ENCODE data around the gene TBX18. TPM values are rescaled to one million over a fixed set of nuclear protein-coding genes. Genes with fewer than 3 reads are reported as not detected.

The TBX18 gene
- total and polyA plus RNA-seq, 4 donors, result 7.9 to 32.8 (median 19.0) TPM

- WGBS (ENCODE audit: insufficient coverage), result 78% methylated on average over 4 of the region's 6 CpGs
- Histone ChIP-seq H3K27ac (ENCODE audit: low read depth, low read length) (no peak overlapping the region), H3K36me3 (ENCODE audit: control insufficient read depth, insufficient read depth, low read length) (no peaks in the 10 kb centered on the region), H3K27me3 (ENCODE audit: control insufficient read depth, insufficient read depth, low read length) (peaks cover 31% of the 10 kb centered on the region), H3K4me3 (ENCODE audit: low read depth, low read length) (no peak overlapping the region), H3K9me3 (ENCODE audit: control insufficient read depth, insufficient read depth, low read length) (no peaks in the 10 kb centered on the region), H3K4me1 (ENCODE audit: control insufficient read depth, insufficient read depth, low read length) (no peaks in the 10 kb centered on the region)
- DNase-seq (ENCODE audit: low read depth in 4 of 6, low spot score in 6 of 6), result no peak
Measured at GRCh38 chr6:84756877-84757276, 7.5 kb downstream of the TBX18 start.

DNA sequence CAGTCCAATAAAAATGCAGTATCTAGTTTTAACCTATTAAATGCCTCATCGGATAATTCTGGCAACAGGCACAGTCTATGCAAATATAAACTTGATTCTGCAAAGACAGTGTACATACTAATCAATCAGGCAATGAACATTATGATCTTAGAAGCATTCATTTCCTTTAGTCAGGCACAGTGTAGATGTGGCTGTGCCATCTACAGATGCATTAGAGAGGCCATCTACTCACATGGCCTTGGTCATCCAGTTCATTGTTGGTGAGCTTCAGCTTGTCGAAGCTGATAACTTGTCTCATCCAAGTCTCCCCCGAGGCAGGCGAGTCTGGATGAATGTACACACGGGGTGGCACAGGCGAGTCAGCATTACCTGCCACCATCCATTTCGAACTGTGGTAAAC is 7.9 kb downstream of the TBX18 start:
- Histone ChIP-seq H3K4me1 (ENCODE audit: control insufficient read depth, insufficient read depth, low read length) (no peaks in the 10 kb centered on the region), H3K27ac (ENCODE audit: low read depth, low read length) (no peak overlapping the region), H3K36me3 (ENCODE audit: control insufficient read depth, insufficient read depth, low read length) (no peaks in the 10 kb centered on the region), H3K9me3 (ENCODE audit: control insufficient read depth, insufficient read depth, low read length) (no peaks in the 10 kb centered on the region), H3K4me3 (ENCODE audit: low read depth, low read length) (no peak overlapping the region), H3K27me3 (ENCODE audit: control insufficient read depth, insufficient read depth, low read length) (peaks cover 27% of the 10 kb centered on the region)
- DNase-seq (ENCODE audit: low read depth in 4 of 6, low spot score in 6 of 6), result no peak
- 87% methylated on average over 7 of the region's 7 CpGs for WGBS (ENCODE audit: insufficient coverage)

- no peaks in the 10 kb centered on the region for H3K9me3 ChIP-seq (ENCODE audit: control insufficient read depth, insufficient read depth, low read length)
- H3K36me3 ChIP-seq (ENCODE audit: control insufficient read depth, insufficient read depth, low read length), result no peaks in the 10 kb centered on the region
- no peak overlapping the region for H3K4me3 ChIP-seq (ENCODE audit: low read depth, low read length)
- DNase-seq (ENCODE audit: low read depth in 4 of 6, low spot score in 6 of 6), result no peak
- peaks cover 10% of the 10 kb centered on the region for H3K27me3 ChIP-seq (ENCODE audit: control insufficient read depth, insufficient read depth, low read length)
- H3K27ac ChIP-seq (ENCODE audit: low read depth, low read length), result no peak overlapping the region
- WGBS (ENCODE audit: insufficient coverage), result 60% methylated on average over 1 of the region's 1 CpG
- H3K4me1 ChIP-seq (ENCODE audit: control insufficient read depth, insufficient read depth, low read length), result no peaks in the 10 kb centered on the region
Measured at GRCh38 chr6:84753173-84753572, 11.2 kb downstream of the TBX18 start.

DNA sequence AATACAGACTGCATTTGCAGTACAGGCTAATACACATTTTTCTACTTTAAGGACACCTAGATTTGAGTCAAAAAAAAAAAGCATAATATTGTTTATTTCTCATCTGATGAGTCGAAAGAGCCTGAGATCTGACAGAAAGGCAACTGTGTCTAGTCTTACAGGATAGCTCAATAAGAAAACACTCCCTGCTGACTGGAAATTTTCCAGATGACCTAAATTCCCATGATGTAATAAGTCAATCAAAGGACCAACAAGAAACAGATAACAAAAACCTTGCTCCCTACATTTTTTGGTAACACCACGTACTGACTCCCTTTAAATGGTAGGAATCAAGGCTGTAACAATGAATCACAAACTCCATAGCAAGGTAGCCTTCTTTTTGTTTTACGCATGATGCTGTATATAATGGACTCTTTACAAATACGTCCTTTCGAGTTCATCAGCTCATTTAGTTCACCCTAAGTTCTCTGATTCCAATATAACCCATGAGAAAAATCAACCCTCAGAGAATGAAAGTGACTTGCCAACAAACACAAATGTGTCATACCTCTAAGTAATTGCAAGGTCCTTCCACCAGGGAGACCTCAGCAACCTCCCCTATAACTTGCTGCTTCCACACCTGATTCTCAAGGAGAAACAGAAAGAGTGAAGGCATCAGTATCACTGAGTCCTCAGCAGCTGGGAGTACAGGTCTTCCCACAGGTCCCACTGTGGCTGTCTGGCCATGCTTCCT is 12.1 kb downstream of the TBX18 start:
- Histone ChIP-seq H3K4me3 (ENCODE audit: low read depth, low read length) (no peak overlapping the region), H3K9me3 (ENCODE audit: control insufficient read depth, insufficient read depth, low read length) (no peaks in the 10 kb centered on the region), H3K4me1 (ENCODE audit: control insufficient read depth, insufficient read depth, low read length) (no peaks in the 10 kb centered on the region), H3K27me3 (ENCODE audit: control insufficient read depth, insufficient read depth, low read length) (peaks cover 6% of the 10 kb centered on the region), H3K36me3 (ENCODE audit: control insufficient read depth, insufficient read depth, low read length) (no peaks in the 10 kb centered on the region), H3K27ac (ENCODE audit: low read depth, low read length) (no peak overlapping the region)
- DNase-seq (ENCODE audit: low read depth in 4 of 6, low spot score in 6 of 6), result peak in 1 of 6 donors; percentile 58
- 83% methylated on average over 1 of the region's 5 CpGs for WGBS (ENCODE audit: insufficient coverage)

- DNase-seq (ENCODE audit: low read depth in 4 of 6, low spot score in 6 of 6), result no peak
- Histone ChIP-seq H3K36me3 (ENCODE audit: control insufficient read depth, insufficient read depth, low read length) (no peaks in the 10 kb centered on the region), H3K4me3 (ENCODE audit: low read depth, low read length) (no peak overlapping the region), H3K4me1 (ENCODE audit: control insufficient read depth, insufficient read depth, low read length) (no peaks in the 10 kb centered on the region), H3K27ac (ENCODE audit: low read depth, low read length) (no peak overlapping the region), H3K27me3 (ENCODE audit: control insufficient read depth, insufficient read depth, low read length) (no peaks in the 10 kb centered on the region), H3K9me3 (ENCODE audit: control insufficient read depth, insufficient read depth, low read length) (no peaks in the 10 kb centered on the region)
Measured at GRCh38 chr6:84749181-84749580, 15.2 kb downstream of the TBX18 start.

DNA sequence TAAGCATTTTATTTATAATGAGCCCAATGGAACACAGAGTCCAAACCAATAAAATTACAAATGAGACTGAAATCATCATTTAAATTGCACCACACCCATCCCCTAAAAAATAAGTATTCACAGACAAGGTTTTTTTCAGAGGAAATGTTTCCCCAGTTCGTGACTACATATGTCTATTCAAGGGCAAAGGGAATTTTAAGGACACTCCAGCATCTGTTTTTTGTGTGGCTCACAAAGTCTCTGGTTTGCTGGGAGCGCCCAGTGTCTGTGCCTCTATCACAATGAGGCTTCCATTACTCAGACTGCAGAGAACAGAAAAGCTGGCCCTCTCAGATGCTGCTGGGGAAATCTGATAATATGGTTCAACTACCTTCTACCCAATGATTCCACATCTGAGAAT is 16.0 kb downstream of the TBX18 start:
- no peak overlapping the region for H3K27ac ChIP-seq (ENCODE audit: low read depth, low read length)
- H3K4me1 ChIP-seq (ENCODE audit: control insufficient read depth, insufficient read depth, low read length), result no peaks in the 10 kb centered on the region
- no peaks in the 10 kb centered on the region for H3K9me3 ChIP-seq (ENCODE audit: control insufficient read depth, insufficient read depth, low read length)
- no peaks in the 10 kb centered on the region for H3K27me3 ChIP-seq (ENCODE audit: control insufficient read depth, insufficient read depth, low read length)
- H3K36me3 ChIP-seq (ENCODE audit: control insufficient read depth, insufficient read depth, low read length), result no peaks in the 10 kb centered on the region
- DNase-seq (ENCODE audit: low read depth in 4 of 6, low spot score in 6 of 6), result no peak
- no peak overlapping the region for H3K4me3 ChIP-seq (ENCODE audit: low read depth, low read length)
- 75% methylated on average over 2 of the region's 2 CpGs for WGBS (ENCODE audit: insufficient coverage)

GRCh38 chr6:84743616-84744015 is 20.8 kb downstream of the TBX18 start:
- Histone ChIP-seq H3K4me1 (ENCODE audit: control insufficient read depth, insufficient read depth, low read length) (no peaks in the 10 kb centered on the region), H3K36me3 (ENCODE audit: control insufficient read depth, insufficient read depth, low read length) (no peaks in the 10 kb centered on the region), H3K9me3 (ENCODE audit: control insufficient read depth, insufficient read depth, low read length) (no peaks in the 10 kb centered on the region), H3K4me3 (ENCODE audit: low read depth, low read length) (no peak overlapping the region), H3K27ac (ENCODE audit: low read depth, low read length) (no peak overlapping the region), H3K27me3 (ENCODE audit: control insufficient read depth, insufficient read depth, low read length) (no peaks in the 10 kb centered on the region)
- no peak for DNase-seq (ENCODE audit: low read depth in 4 of 6, low spot score in 6 of 6)
- no CpG with 5 or more reads among the region's 4 CpGs for whole genome bisulfite sequencing (ENCODE audit: insufficient coverage)

GRCh38 chr6:84740385-84740784 is 24.0 kb downstream of the TBX18 start:
- no peak overlapping the region for H3K4me3 ChIP-seq (ENCODE audit: low read depth, low read length)
- WGBS (ENCODE audit: insufficient coverage), result no CpG with 5 or more reads among the region's 1 CpG
- H3K9me3 ChIP-seq (ENCODE audit: control insufficient read depth, insufficient read depth, low read length), result no peaks in the 10 kb centered on the region
- no peak overlapping the region for H3K27ac ChIP-seq (ENCODE audit: low read depth, low read length)
- H3K36me3 ChIP-seq (ENCODE audit: control insufficient read depth, insufficient read depth, low read length), result no peaks in the 10 kb centered on the region
- DNase-seq (ENCODE audit: low read depth in 4 of 6, low spot score in 6 of 6), result no peak
- H3K27me3 ChIP-seq (ENCODE audit: control insufficient read depth, insufficient read depth, low read length), result no peaks in the 10 kb centered on the region
- H3K4me1 ChIP-seq (ENCODE audit: control insufficient read depth, insufficient read depth, low read length), result no peaks in the 10 kb centered on the region

- no CpG with 5 or more reads among the region's 1 CpG for WGBS (ENCODE audit: insufficient coverage)
- no peak overlapping the region for H3K27ac ChIP-seq (ENCODE audit: low read depth, low read length)
- no peaks in the 10 kb centered on the region for H3K36me3 ChIP-seq (ENCODE audit: control insufficient read depth, insufficient read depth, low read length)
- H3K27me3 ChIP-seq (ENCODE audit: control insufficient read depth, insufficient read depth, low read length), result no peaks in the 10 kb centered on the region
- DNase-seq (ENCODE audit: low read depth in 4 of 6, low spot score in 6 of 6), result no peak
- no peak overlapping the region for H3K4me3 ChIP-seq (ENCODE audit: low read depth, low read length)
- H3K4me1 ChIP-seq (ENCODE audit: control insufficient read depth, insufficient read depth, low read length), result no peaks in the 10 kb centered on the region
- no peaks in the 10 kb centered on the region for H3K9me3 ChIP-seq (ENCODE audit: control insufficient read depth, insufficient read depth, low read length)
Measured at GRCh38 chr6:84739866-84740208, 24.6 kb downstream of the TBX18 start.

DNA sequence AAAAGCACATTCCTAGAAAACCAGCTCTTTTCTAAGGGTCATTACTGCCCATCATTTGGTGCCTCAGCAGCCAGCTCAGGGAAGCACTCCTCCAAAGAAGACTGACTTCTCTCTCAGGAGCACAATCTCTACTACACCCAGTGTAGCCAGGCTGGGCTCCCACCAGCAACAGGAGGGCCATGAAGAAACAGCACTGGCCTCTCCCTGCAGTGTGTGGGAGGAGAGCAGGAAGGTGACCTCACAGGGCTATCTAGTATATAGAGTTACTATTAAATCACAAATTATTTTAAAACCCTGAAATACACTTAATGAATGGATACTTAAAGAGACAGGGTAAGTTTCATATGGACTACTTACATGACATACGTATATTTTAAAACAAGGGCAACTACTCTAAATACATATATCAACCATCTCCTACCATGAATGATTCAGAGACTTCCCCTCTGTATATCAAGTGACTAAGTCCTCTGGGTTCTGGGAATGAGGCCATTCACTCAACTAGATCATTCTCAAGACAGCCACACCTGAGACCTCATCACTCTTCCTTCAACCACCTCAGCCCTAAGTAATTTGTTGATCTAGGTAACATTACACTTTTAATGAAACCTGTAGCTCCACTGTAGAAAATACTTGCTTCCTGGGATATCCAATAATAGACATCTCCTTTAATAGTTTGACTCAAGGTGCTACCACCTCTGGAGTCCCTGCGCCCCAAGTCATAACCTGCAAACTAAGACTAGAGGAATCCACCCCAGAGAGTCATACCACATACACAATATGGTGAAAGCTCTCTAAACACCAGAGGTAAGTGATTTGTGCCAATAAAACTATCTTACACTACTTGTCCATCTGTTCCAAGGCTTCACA is 25.2 kb downstream of the TBX18 start:
- no peak overlapping the region for H3K4me3 ChIP-seq (ENCODE audit: low read depth, low read length)
- H3K27me3 ChIP-seq (ENCODE audit: control insufficient read depth, insufficient read depth, low read length), result no peaks in the 10 kb centered on the region
- 100% methylated on average over 1 of the region's 2 CpGs for WGBS (ENCODE audit: insufficient coverage)
- H3K4me1 ChIP-seq (ENCODE audit: control insufficient read depth, insufficient read depth, low read length), result no peaks in the 10 kb centered on the region
- no peak overlapping the region for H3K27ac ChIP-seq (ENCODE audit: low read depth, low read length)
- H3K9me3 ChIP-seq (ENCODE audit: control insufficient read depth, insufficient read depth, low read length), result no peaks in the 10 kb centered on the region
- no peak for DNase-seq (ENCODE audit: low read depth in 4 of 6, low spot score in 6 of 6)
- no peaks in the 10 kb centered on the region for H3K36me3 ChIP-seq (ENCODE audit: control insufficient read depth, insufficient read depth, low read length)
